ENCODE data around the gene ATG3. TPM values are rescaled to one million over a fixed set of nuclear protein-coding genes. Genes with fewer than 3 reads are reported as not detected.

Gene ATG3
- polyA plus RNA-seq (ENCODE audit: insufficient read depth in 1 of 5, insufficient read length in 5 of 5, low replicate concordance in 1 of 5) = 10 to 100 TPM; 37.4 to 48.8 (median 42.9) TPM
- long read RNA-seq, donor 1, transcript ATG3-201 (12 exons, 1,570 nt) = major isoform, 18 of 65 reads
- long read RNA-seq, donor 1, partial matches to known transcripts = 39 of 65 reads
- long read RNA-seq, donor 1, other reads (novel, unspliced or antisense) = 0 of 65 reads
- long read RNA-seq, donor 2, transcript ATG3-201 (12 exons, 1,570 nt) = major isoform, 13 of 14 reads
- long read RNA-seq, donor 2, partial matches to known transcripts = 0 of 14 reads
- long read RNA-seq, donor 2, other reads (novel, unspliced or antisense) = 0 of 14 reads
- long read RNA-seq, donor 3, transcript ATG3-201 (12 exons, 1,570 nt) = major isoform, 14 of 44 reads
- long read RNA-seq, donor 3, partial matches to known transcripts = 12 of 44 reads
- long read RNA-seq, donor 3, other reads (novel, unspliced or antisense) = 10 of 44 reads
- long read RNA-seq, donor 4, transcript ATG3-201 (12 exons, 1,570 nt) = major isoform, 6 of 8 reads
- long read RNA-seq, donor 4, partial matches to known transcripts = 0 of 8 reads
- long read RNA-seq, donor 4, other reads (novel, unspliced or antisense) = 0 of 8 reads
- long read RNA-seq, donor 5, transcript ATG3-201 (12 exons, 1,570 nt) = major isoform, 21 of 33 reads
- long read RNA-seq, donor 5, partial matches to known transcripts = 7 of 33 reads
- long read RNA-seq, donor 5, other reads (novel, unspliced or antisense) = 0 of 33 reads
- long read RNA-seq, donor 6, transcript ATG3-201 (12 exons, 1,570 nt) = major isoform, 17 of 188 reads
- long read RNA-seq, donor 6, partial matches to known transcripts = 168 of 188 reads
- long read RNA-seq, donor 6, other reads (novel, unspliced or antisense) = 0 of 188 reads
- long read RNA-seq, donor 7, transcript ATG3-201 (12 exons, 1,570 nt) = major isoform, 18 of 137 reads
- long read RNA-seq, donor 7, partial matches to known transcripts = 118 of 137 reads
- long read RNA-seq, donor 7, other reads (novel, unspliced or antisense) = 0 of 137 reads
- long read RNA-seq, donor 8, transcript ATG3-201 (12 exons, 1,570 nt) = major isoform, 6 of 18 reads
- long read RNA-seq, donor 8, partial matches to known transcripts = 10 of 18 reads
- long read RNA-seq, donor 8, other reads (novel, unspliced or antisense) = 0 of 18 reads

GRCh38 chr3:112561734-112562529, at the start of gene ATG3, which contains the start of gene SLC35A5:
Gene ATG3 (minus strand): TSS chr3:112561962. CDS start chr3:112561528, 434 bp downstream.
Gene SLC35A5 (plus strand): TSS chr3:112562045. CDS start chr3:112563404, 1,359 bp downstream.
- DNase-seq = peak; percentile 98 to 99

GRCh38 chr3:112610121-112610520, 48.4 kb upstream of the ATG3 start:
- DNase-seq = no peak

GRCh38 chr3:112607863-112608262, 46.1 kb upstream of the ATG3 start:
- DNase-seq = no peak

- DNase-seq = peak in 1 of 2 donors; percentile 25
These were observed 44.3 kb upstream of the ATG3 start for GRCh38 chr3:112606098-112606497.

GRCh38 chr3:112605285-112605684, 43.5 kb upstream of the ATG3 start:
- DNase-seq = no peak

GRCh38 chr3:112604536-112604935, 42.8 kb upstream of the ATG3 start:
- DNase-seq = no peak

GRCh38 chr3:112602217-112602838, 40.6 kb upstream of the ATG3 start:
- DNase-seq = no peak

- DNase-seq = no peak
These were observed 37.0 kb upstream of the ATG3 start for GRCh38 chr3:112598731-112599130.

GRCh38 chr3:112597945-112598344, 36.2 kb upstream of the ATG3 start:
- no peak for DNase-seq

- DNase-seq = no peak
These were observed 33.1 kb upstream of the ATG3 start for GRCh38 chr3:112594856-112595255.

GRCh38 chr3:112593258-112593657, 31.5 kb upstream of the ATG3 start:
- no peak for DNase-seq

GRCh38 chr3:112587336-112587735, 25.6 kb upstream of the ATG3 start:
- no peak for DNase-seq

GRCh38 chr3:112585782-112586181, 24.0 kb upstream of the ATG3 start:
- DNase-seq = no peak

- no peak for DNase-seq
These were observed 21.3 kb upstream of the ATG3 start for GRCh38 chr3:112583105-112583504.

- DNase-seq = peak; percentile 24 to 50
These were observed 20.6 kb upstream of the ATG3 start for GRCh38 chr3:112582244-112582874.

GRCh38 chr3:112579697-112580096, 17.9 kb upstream of the ATG3 start:
- no peak for DNase-seq

GRCh38 chr3:112579232-112579631, 17.5 kb upstream of the ATG3 start:
- no peak for DNase-seq

- DNase-seq = no peak
These were observed 10.9 kb upstream of the ATG3 start for GRCh38 chr3:112572701-112573100.

- DNase-seq = no peak
These were observed 7.5 kb upstream of the ATG3 start for GRCh38 chr3:112569265-112569664.

GRCh38 chr3:112568642-112569041, 6.9 kb upstream of the ATG3 start:
- no peak for DNase-seq
